Calu3 (cell line): Measurements from ENCODE around the gene TEKT3. TPM values are rescaled to one million over a fixed set of nuclear protein-coding genes. Genes with fewer than 3 reads are reported as not detected.

Experiments used
- BruUV-seq: library from RNA; stranded (reverse); fragments of 400-500 nt; replicated peaks from 2 replicates; lab custom pipeline; 2021; lab: Mats Ljungman, UMichigan
- CTCF ChIA-PET: fragments of 300-600 bp; sonication (Branson Sonifier 250); formaldehyde crosslinking; loops from one replicate; lab custom pipeline; 2022; ENCODE audit warnings: antibody characterized with exemption; lab: Charles Lee
- DNase-seq: peaks from one replicate; pipeline ENCODE4 v3.0.0; 2022
- H3K27ac Mint-ChIP-seq: one replicate; pipeline ENCODE4 v1.8.0; 2022; ENCODE audit warnings: mixed read lengths; ENCODE audit not compliant: unreplicated experiment
- H3K27me3 Mint-ChIP-seq: one replicate; pipeline ENCODE4 v1.8.0; 2022; ENCODE audit warnings: mixed read lengths; ENCODE audit not compliant: unreplicated experiment
- H3K36me3 Mint-ChIP-seq: one replicate; pipeline ENCODE4 v1.8.0; 2022; ENCODE audit warnings: mild to moderate bottlenecking, moderate library complexity, mixed read lengths; ENCODE audit not compliant: insufficient read depth, unreplicated experiment
- H3K4me1 Mint-ChIP-seq: one replicate; pipeline ENCODE4 v1.8.0; 2022; ENCODE audit warnings: mild to moderate bottlenecking, low read depth, mixed read lengths; ENCODE audit not compliant: unreplicated experiment
- H3K4me3 Mint-ChIP-seq: one replicate; pipeline ENCODE4 v1.8.0; 2022; ENCODE audit warnings: mild to moderate bottlenecking, low read depth, moderate library complexity, mixed read lengths; ENCODE audit not compliant: unreplicated experiment
- H3K9me3 Mint-ChIP-seq: one replicate; pipeline ENCODE4 v1.8.0; 2022; ENCODE audit warnings: low read depth, mixed read lengths; ENCODE audit not compliant: unreplicated experiment
- CTCF ChIP-seq: fragments of 200-600 bp; IDR thresholded peaks from one replicate; pipeline ENCODE4 v1.8.0; 2022; ENCODE audit warnings: antibody characterized with exemption; ENCODE audit not compliant: unreplicated experiment
- intact Hi-C: fragments of 100-400 bp; cut with micrococcal nuclease; formaldehyde crosslinking; loops from one replicate; pipeline ENCODE4 v1.10.0; 2022; ENCODE audit not compliant: unreplicated experiment
- total RNA-seq: library from RNA; stranded (reverse); gene quantifications from 2 replicates; pipeline ENCODE4 v1.2.3, GENCODE V29; 2022

The TEKT3 gene
- total RNA-seq, 1 experiment from 2014 or later = not detected

- H3K27me3 Mint-ChIP-seq = peaks cover 9% of the 10 kb centered on the region
- no TSS peak for BruUV-seq
- no peak overlapping the region for H3K27ac Mint-ChIP-seq
These were observed 84.7 kb downstream of the TEKT3 start for GRCh38 chr17:15256689-15257088.

GRCh38 chr17:15255713-15256454, 85.5 kb downstream of the TEKT3 start:
- Mint-ChIP-seq H3K36me3 (no peaks in the 10 kb centered on the region), H3K4me3 (no peak overlapping the region), H3K4me1 (no peaks in the 10 kb centered on the region), H3K9me3 (peaks cover 4% of the 10 kb centered on the region), H3K27ac (no peak overlapping the region), H3K27me3 (peaks cover 1% of the 10 kb centered on the region)
- TF ChIP-seq CTCF = no peak
- intact Hi-C loops = no loop called here
- CTCF ChIA-PET = no interaction called here
- no peak for DNase-seq
- no TSS peak for BruUV-seq

More at GRCh38 chr17:15256689-15257088, 84.7 kb downstream of the TEKT3 start:
- Mint-ChIP-seq H3K9me3 (peaks cover 4% of the 10 kb centered on the region), H3K4me3 (no peak overlapping the region), H3K36me3 (no peaks in the 10 kb centered on the region), H3K4me1 (no peaks in the 10 kb centered on the region)
- intact Hi-C loops = no loop called here
- CTCF ChIA-PET = interaction anchor here (0.6 kb wide), 1 partner anchor 233 kb away, joined by 7 read pairs; no protein-coding TSS in a partner anchor
- no peak for DNase-seq
- TF ChIP-seq CTCF = no peak

Other genes starting within 250 kb of the TEKT3 start
- gene PMP22, start 76.3 kb downstream of the TEKT3 start, total RNA-seq = 0.83 and 1.7 TPM in 2 replicates
- gene CDRT4, start 126.0 kb upstream of the TEKT3 start, total RNA-seq = 1.3 and 2.8 TPM in 2 replicates
- 7.4 and 7.7 TPM in 2 replicates for gene TVP23C, start 221.9 kb upstream of the TEKT3 start, total RNA-seq